Measurements from ENCODE around the gene ATP9A.

DNA sequence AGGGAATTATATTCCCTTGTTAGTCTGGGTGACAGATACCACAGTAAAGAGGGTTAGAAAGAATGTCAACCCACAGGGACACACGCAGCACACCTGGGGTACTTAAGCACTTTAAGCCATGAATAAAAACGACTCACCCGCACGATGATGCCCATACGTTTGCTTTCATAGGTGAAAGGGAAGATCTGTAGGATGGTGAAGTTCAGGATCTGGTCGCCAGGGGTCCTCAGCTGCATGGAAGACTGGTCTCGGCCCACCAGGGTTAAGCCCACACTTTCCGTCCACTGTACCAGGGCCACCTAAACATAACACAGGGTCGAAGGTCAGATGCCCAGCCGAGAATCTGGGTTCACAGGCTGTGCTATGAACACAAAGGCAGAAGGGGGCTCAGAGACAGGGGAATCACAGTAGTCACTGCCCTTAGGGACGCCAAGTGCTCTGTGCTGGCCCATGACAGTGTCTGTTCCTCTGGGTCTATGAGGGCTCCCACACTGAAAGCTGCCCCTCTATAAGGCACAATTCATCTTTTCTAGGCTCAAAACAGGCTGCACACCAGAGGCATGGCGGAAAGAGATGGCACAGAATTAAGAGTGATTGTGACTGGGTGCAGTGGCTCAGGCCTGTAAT lies 128.9 kb downstream of the ATP9A start:
- TF ChIP-seq CTCF (IDR thresholded peaks at IDR 0.05 in 2 of 3, conservative IDR thresholded peaks at IDR 0.05 in 1 of 3; ENCODE audit: control insufficient read depth in 2 of 3, extremely low read depth in 1 of 3, insufficient read depth in 1 of 3, low read depth in 3 of 3, low read length in 3 of 3) (peak; percentile 74 to 88 (median 76)), POLR2A (IDR thresholded peaks at IDR 0.05; ENCODE audit: low read depth, low read length) (no peak), CHD2 (IDR thresholded peaks at IDR 0.05; ENCODE audit: borderline replicate concordance, low read depth, low read length) (no peak), POLR2AphosphoS5 (IDR thresholded peaks at IDR 0.05; ENCODE audit: low read length) (no peak), TBL1XR1 (IDR thresholded peaks at IDR 0.05; ENCODE audit: low read depth, low read length) (no peak), ATF3 (IDR thresholded peaks at IDR 0.05; ENCODE audit: borderline replicate concordance, extremely low read depth, low read depth, low read length) (no peak), LARP7 (IDR thresholded peaks at IDR 0.05) (no peak), GABPA (IDR thresholded peaks at IDR 0.05; ENCODE audit: low read depth) (no peak), CREB1 (IDR thresholded peaks at IDR 0.05; ENCODE audit: low read depth) (no peak), TARDBP (IDR thresholded peaks at IDR 0.05; ENCODE audit: borderline replicate concordance) (no peak), YY1 (IDR thresholded peaks at IDR 0.05; ENCODE audit: low read depth, low read length) (0 out of 2 replicates have a peak, but pooled peaks have one; percentile 19), EZH2 (IDR thresholded peaks at IDR 0.05; ENCODE audit: borderline replicate concordance, control insufficient read depth, low read depth, low read length) (no peak)
- TF ChIP-seq, protein P1, sequence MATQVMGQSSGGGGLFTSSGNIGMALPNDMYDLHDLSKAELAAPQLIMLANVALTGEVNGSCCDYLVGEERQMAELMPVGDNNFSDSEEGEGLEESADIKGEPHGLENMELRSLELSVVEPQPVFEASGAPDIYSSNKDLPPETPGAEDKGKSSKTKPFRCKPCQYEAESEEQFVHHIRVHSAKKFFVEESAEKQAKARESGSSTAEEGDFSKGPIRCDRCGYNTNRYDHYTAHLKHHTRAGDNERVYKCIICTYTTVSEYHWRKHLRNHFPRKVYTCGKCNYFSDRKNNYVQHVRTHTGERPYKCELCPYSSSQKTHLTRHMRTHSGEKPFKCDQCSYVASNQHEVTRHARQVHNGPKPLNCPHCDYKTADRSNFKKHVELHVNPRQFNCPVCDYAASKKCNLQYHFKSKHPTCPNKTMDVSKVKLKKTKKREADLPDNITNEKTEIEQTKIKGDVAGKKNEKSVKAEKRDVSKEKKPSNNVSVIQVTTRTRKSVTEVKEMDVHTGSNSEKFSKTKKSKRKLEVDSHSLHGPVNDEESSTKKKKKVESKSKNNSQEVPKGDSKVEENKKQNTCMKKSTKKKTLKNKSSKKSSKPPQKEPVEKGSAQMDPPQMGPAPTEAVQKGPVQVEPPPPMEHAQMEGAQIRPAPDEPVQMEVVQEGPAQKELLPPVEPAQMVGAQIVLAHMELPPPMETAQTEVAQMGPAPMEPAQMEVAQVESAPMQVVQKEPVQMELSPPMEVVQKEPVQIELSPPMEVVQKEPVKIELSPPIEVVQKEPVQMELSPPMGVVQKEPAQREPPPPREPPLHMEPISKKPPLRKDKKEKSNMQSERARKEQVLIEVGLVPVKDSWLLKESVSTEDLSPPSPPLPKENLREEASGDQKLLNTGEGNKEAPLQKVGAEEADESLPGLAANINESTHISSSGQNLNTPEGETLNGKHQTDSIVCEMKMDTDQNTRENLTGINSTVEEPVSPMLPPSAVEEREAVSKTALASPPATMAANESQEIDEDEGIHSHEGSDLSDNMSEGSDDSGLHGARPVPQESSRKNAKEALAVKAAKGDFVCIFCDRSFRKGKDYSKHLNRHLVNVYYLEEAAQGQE (IDR thresholded peaks at IDR 0.05; ENCODE audit: low read depth, low read length): no peak

All from GM12878 (cell line).